HG02840 (cell line): ENCODE results near the gene N4BP3.
"Not testable (repeated sequence)": the region's sequence is repeated elsewhere in the genome, so short reads cannot be mapped to it uniquely, and the experiment has no call there.

Source experiments
- ATAC-seq: cut with Tn5 transposase; IDR thresholded peaks from one replicate; pipeline ENCODE4 v1.9.1; 2021; ENCODE audit warnings: mild to moderate bottlenecking, moderate library complexity, moderate number of reproducible peaks; ENCODE audit not compliant: unreplicated experiment, low FRiP score

N4BP3 gene

DNA sequence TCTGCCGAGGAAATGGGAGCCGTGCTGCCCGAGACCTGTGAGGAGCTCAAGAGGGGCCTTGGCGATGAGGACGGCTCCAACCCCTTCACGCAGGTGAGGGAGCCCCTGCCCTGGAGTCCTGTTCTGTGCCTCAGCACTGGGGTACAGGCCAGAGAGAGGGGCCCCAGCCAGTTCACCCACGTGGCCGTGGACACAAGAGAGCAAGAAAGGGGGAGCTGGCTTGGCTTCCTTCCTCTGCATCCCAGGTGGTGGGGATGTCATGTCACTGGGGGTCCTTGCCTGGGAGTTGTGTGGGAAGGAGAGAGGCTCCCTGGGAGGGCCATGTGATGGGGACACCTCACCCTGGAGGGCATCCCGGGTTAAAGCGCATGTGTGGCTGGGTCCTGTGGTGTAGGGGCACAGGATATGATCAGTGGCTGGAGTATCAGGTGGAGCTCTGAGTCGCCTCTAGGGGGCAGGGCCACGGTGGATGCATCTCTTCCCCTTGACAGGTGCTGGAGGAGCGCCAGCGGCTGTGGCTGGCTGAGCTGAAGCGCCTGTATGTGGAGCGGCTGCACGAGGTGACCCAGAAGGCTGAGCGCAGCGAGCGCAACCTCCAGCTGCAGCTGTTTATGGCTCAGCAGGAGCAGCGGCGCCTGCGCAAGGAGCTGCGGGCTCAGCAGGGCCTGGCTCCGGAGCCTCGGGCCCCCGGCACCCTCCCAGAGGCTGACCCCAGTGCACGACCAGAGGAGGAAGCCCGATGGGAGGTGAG, 7.5 kb downstream of the N4BP3 start:
- peak; percentile 86 for ATAC-seq

DNA sequence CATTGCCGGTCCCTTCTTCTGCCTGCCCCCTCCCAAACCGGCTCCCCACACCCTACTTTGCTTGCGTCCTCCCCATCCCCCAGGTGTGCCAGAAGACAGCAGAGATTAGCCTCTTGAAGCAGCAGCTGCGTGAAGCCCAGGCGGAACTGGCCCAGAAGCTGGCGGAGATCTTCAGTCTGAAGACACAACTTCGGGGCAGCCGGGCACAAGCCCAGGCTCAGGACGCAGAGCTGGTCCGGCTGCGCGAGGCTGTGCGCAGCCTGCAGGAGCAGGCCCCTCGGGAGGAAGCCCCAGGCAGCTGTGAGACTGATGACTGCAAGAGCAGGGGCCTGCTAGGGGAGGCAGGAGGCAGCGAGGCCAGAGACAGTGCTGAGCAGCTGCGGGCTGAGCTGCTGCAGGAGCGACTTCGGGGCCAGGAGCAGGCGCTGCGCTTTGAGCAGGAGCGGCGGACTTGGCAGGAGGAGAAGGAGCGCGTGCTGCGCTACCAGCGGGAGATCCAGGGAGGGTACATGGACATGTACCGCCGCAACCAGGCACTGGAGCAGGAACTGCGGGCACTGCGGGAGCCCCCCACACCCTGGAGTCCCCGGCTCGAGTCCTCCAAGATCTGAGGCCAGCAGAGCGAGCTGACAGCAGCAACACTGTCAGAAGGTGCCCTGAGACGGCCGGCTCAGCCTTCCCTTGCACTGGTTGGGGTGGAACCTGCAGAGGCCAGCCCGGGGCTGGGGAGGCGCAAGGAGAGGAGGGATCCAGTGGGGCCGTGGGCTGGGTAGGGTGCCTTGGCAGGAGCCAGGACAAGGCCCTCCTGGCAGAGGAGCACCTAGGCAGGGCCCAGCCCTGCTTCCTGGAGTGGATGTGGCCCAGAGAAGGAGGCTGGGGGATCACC, 8.3 kb downstream of the N4BP3 start:
- no peak for ATAC-seq

DNA sequence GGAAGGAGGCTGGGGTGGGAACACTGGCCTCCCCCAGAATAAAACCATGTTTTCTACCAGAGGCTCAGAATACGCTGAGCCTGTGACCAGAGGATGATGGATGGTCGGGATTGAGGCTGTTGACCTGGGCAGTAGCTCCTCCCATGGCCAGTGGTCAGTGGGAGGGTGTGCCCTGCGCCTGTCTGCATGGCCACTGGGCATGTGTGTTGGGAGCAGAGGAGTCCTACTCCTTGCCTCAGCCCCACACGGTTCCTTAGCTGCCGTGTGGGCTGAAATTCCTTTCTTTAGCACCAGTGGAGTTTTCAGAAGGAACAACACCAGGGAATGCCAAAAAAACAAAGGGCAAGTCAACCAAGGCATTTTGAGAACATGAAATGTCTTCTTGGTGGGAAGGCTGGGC, 9.0 kb downstream of the N4BP3 start:
- no peak for ATAC-seq

DNA sequence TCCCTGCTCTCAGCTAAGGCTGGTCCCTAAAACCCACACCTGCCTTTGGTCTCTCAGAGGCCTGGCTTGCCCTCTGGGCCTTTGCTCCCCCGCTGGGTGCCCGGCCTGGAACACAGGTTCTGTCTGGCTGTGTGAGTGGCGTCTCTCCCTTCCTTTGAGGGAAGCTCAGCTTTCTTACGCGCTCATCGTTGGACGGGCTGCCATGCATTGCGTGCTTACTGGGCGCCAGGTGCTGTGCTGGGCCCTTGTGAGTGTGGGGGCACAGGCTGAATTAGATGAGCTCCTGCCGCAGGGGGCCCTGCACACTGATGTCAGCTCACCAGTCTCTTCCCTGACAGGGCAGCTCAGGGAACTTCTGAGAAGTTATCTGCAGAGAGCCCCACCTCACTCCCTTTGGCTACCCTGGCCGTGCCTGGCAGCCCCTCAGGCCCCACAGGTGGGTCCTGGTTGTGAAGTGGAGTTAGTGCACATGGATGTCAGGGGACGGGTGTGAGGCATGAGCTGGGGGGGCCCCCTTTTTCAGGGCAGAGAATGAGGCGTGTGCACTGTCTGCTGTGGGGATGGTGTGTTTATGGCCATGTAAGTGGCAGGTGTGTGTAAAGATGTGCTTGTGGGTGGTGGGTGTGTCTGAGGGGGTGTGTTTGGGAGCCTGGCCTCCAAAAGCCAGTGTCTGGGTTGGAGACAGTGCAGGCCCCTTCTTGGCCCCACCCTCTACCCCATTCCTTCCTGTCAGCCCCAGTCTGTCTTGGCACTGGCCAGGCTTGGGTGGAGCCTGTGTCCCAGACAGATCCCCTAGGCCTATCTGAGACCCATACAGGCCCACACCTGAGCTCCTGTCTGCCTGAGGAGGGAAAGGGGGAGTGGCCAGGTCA, 10.0 kb downstream of the N4BP3 start:
- no peak for ATAC-seq

DNA sequence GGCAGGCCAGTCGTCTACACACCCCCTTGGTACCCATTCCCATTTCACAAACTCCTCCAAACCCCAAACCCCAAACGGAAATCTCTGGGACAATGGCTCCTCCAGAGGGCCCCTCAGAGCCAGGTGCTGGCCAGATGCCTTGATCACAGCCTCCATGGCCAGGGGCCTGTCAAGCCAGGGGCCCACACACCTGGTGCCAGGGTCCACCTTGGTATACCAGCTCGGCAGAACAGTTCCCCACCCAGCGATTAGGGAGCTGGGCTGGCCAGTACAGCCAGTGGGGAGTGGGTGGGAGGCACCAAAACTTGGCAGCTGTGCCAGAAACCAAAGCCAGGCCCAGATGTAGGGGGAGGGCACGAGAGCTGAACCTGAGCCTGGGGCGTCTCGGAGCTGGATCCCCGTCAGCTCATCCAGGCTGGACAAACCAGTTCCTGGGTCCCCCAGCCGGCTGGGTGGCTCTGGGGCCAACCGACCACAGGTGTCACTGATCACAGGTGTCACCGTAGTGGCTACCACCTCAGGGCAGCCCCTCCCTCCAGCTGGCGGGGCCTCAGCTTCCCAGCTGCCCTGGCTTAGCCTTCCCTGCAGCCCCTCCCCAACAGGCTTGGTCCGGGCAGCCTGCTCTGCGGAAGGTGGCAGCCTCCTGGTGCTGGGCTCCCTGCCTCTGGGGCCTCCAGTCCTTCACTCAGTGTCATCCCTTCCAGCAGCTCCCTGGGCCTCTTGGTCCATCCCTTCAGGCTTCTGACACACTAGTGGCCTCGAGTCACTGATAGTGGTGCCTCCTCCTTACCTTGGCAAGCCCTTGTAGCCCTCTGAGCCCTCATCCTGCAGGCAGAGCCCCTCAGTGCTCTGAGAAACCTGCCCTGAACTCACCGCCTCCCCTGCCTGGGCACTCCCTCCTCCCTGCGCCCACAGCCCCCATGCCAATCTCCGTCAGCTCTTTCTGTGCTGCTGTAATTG, 10.9 kb downstream of the N4BP3 start:
- no peak for ATAC-seq

DNA sequence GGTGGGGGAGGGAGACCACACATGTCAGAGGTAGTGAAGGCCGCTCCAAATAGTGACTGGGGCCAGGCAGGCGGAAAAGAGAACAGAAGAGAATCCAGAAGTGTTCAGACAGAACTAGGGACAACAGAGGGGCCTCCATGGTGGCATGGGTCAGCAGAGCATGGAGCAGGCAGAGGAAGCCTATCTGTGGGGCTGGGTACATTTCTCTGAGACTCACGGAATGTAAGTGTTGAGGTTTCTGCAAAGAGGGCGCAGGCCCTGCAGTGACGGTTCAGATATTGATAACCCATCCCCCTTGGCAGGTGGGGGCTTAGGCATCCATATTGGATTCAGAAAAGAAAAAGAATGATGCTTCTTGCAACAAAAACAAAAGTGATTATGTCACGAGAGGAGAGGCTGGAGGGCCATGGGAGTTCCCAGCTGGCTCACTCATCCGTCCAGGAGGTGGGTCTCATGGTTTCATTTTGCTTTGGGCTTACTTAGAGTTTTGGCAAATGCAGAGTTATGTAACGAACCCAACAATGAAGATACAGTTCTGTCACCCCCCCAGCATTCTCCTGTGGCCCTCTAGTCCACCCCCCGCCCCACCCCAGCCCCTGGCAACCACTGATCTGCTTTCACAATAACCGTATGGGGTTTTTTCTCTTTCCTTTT, 12.0 kb downstream of the N4BP3 start:
- ATAC-seq: no peak

DNA sequence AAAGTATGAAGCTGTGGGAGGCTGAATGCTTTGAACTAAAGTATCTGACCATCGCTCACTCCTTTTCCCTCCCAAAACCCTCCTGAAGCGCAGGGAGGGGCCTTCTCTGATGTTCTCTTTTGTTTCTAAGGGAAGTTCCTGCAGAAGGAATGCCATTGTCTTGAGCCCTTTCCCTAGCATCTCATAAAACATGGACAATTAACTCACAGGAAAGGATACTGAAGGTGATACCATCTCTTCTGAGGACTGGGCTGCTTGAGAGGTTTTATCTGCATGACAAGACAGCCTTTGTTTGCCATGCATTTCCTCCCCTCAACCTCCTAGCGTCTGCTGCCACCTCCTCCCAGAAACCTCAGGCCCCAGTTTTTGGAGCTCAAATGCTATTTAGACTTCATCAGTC, 13.2 kb downstream of the N4BP3 start:
- no peak for ATAC-seq

DNA sequence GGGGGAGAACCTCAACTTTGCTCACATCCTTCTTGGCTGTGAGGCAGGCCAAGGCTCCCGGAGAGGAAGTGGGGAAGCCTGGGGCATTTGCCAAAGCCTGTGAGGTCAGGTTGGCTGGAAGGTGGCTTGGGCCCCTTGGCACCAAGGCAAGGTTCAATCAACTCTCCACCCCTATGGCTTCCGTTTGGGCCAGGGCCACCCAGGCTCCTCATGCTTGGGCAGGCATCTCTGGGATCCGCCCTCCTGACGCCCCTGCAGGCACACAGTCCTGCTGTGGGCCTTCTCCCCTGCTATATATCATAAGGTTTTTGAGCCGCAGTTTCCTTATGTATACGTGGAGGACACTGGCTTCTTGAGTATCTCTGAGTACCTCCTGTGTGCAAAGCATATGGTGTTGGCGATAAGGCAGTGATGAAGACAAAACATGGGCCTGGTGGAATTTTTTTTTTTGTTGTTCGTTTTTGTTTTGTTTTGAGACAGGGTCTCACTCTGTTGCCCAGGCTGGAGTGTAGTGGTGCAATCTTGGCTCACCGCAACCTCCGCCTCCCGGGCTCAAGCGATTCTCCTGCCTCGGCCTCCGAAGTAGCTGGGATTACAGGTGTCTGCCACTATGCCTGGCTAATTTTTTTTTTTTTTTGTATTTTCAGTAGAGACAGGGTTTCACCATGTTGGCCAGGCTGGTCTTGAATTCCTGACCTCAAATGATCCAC, 14.1 kb downstream of the N4BP3 start:
- ATAC-seq: not testable (repeated sequence)

DNA sequence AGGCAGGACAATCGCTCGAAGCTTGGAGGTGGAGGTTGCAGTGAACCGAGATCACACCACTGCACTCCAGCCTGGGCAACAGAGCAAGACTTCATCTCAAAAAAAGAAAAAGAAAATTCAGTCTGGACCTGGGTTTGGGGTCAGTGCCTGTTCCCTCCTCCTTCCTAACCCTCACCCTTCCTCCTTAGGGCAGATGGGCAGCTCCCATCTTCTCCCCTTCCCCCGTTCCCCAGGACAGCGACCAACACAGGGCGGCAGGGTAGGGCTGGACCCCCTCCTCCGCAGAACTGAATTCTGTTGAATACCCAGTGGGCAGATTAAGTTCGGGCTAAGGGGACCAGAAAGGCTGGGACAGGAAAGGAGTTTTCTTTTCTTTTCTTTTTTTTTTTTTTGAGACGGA, 16.0 kb downstream of the N4BP3 start:
- ATAC-seq: no peak

DNA sequence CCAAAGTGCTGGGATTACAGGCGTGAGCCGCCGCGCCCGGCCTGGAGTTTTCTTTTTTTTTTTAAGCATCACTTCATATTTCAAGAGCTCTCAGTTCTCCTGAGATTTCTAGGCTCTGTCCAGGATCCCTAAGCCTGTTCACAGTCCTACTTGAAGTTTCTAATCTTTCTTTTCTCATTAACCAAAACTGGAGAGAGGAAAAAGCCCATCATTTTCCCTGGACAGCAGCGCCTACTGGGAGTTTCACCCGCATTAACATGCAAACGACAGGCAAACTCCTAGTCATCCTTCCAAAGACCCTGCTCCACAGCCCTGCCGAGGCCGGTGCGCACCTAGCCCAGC, 16.9 kb downstream of the N4BP3 start:
- ATAC-seq: not testable (repeated sequence)

DNA sequence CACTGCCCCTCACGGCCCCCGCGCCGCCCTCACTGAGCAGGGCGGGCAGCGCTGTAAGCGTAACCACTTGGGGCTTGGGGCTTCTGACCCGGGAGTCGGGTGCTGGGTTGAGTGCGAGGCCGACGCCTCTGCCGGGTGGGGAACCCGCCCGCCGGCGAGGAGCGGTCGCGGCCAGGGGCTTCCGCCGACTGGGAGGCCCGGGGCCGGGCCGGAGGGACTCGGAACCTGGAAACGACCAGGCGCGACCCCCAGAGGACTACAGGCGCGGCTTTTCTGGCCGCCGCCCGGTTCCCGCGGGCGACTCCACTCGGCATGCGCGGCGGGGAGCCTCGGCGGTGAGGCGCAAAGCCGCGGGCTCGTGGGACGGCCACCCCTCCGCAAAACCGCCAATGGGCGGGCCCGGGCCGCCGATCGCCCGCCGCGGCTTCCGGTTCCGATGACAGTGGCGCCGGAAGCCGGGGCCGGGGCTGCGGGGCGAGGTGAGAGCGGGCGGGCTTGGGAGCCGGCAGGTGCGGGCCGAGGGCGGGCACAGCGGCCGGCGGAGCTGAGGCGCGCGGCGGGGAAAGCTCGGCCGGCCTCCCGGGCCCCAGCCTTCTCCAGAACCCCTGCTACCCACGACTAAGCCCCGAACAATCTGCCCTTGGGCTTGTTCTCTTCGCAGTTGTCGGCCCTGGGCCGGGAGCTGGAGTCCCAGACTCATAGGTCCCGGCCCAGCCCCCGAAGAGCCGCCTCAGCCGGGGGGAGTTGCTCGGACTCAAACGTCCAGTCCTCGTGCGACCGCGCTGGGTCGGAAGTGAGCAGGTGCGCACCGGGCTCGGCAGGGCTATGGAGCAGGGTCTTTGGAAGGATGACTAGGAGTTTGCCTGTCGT, 17.5 kb downstream of the N4BP3 start, which contains the start of gene RMND5B:
Gene RMND5B, plus strand, starts transcription at position 439 of the 870 bp plus-strand sequence. CDS start 7,106 bp downstream, outside the sequence.
- peak; percentile 80 for ATAC-seq

DNA sequence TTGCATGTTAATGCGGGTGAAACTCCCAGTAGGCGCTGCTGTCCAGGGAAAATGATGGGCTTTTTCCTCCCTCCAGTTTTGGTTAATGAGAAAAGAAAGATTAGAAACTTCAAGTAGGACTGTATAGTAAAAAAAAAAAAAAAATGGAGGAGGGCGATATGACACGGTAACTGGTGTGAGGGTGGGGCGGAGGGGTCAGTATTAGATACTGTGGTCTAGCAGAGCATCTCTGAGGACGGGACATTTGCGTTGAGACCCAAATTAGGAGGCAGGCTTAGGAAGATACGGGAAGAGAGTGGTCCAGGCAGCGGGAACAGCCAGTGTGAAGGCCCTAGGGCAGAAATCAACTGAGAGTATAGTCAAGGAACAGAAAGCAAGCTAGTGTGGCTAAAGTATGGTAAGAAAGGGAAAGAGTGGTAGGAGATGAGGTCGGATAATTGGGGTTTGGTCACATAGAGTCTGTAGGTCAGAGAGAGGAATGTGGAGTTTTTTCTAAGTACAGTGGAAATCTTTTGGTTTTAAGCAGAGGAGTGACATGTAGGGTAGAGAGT, 18.2 kb downstream of the N4BP3 start:
- ATAC-seq: no peak

DNA sequence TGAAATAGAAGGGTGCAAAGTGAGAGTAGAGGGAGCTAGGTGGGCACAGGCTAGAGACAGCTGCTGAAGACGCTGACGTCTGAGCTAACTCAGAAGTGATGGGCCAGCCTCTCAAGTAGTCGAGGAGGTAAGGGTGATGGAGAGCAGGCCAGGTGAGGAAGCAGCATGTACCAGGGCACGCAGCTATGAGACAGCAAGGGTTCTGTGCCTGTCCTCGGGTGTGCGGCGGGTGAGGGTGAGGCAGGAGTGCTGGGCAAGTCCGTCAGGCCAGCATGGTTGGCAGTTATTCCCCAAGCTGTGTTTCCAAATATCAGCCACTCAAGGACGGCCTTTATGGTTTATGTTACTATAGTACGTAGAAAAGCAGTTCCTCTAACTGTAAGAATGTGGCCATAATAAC, 23.7 kb downstream of the N4BP3 start:
- no peak for ATAC-seq

DNA sequence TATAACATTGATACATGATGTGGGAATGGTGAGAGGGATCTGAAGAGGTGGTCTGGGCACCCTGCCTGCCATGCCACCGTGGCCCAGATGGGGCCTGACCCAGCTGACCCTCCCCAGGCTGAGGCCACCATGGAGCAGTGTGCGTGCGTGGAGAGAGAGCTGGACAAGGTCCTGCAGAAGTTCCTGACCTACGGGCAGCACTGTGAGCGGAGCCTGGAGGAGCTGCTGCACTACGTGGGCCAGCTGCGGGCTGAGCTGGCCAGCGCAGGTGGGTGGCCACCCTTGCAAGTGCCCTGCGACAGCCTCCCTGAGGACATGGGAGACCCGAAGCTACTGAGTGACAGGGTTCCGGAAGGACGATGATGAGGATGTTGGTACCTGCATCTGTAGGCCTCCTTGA, 24.7 kb downstream of the N4BP3 start:
- ATAC-seq: no peak

DNA sequence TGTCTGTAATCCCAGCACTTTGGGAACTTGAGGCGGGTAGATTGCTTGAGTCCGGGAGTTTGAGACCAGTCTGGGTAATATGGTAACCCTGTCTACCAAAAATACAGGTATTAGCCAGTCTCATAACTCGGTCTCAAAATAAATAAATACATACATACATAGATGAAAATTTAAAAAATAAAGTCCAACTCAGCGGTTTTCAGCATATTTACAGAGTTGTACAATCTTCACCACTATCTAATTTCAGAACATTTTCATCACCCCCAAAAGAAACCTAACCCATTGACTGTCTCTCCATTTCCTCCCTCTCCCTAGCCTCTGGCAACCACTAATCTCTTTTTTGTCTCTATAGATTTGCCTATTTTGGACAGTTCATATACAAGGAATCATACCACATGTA, 28.2 kb downstream of the N4BP3 start:
- no peak for ATAC-seq

DNA sequence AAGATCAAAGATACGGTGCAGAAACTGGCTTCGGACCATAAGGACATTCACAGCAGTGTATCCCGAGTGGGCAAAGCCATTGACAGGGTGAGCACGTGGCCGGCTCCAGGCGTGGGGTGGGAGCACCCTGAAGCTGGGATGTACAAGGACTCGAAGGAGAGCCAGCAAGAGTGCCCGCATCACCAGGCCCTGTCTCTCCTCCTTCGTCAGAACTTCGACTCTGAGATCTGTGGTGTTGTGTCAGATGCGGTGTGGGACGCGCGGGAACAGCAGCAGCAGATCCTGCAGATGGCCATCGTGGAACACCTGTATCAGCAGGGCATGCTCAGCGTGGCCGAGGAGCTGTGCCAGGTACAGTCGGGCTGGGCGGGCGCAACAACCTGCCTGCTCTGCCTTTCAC, 29.3 kb downstream of the N4BP3 start:
- no peak for ATAC-seq

DNA sequence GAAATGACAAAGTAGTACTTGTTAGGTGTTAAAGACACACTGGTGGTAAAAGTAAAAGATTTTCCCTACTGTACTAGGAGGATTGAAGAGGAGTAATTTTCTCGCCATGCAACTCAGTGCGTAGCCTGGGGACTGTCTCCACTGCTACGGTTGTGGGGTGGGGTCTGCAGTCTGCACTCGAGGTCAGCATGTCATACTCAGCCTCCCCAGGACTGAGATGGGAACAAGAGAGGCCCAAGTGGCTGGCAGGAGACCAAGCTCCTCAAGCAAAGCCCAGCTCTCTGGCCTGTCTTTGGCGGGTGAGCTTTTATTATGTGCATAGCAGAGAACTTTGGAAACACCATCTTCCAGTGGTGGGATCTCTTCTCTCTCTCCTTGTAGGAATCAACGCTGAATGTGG, 29.9 kb downstream of the N4BP3 start:
- ATAC-seq: no peak
